Activated T-cell treated with anti-CD3 and anti-CD28 coated beads for 24 hours (primary cell): ENCODE data around the gene WDSUB1.

Experiments
- DNase-seq: peaks from one replicate; pipeline ENCODE4 v3.0.0-alpha.2; 2020; ENCODE audit warnings: low read depth

Gene WDSUB1

DNA sequence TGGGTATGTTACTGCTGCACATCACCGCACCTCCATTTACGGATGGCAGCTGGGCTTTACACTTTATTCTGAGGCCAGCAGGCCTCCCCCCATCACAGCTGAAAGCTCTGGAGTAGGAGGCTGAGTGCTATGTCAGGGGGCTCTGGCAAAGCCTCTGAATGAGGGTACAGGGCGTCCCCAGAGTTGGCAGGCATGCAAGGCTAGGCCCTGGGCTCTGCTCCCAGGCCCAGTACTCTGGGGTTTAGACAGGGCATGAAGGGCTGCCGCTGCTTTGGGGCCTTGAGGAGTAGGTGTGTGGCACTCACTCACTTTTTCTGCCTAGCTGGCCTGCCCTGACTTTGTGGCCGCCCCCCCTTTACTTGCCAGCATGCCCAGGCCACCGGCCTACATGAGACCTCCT is 90.8 kb downstream of the WDSUB1 start:
- no peak for DNase-seq

DNA sequence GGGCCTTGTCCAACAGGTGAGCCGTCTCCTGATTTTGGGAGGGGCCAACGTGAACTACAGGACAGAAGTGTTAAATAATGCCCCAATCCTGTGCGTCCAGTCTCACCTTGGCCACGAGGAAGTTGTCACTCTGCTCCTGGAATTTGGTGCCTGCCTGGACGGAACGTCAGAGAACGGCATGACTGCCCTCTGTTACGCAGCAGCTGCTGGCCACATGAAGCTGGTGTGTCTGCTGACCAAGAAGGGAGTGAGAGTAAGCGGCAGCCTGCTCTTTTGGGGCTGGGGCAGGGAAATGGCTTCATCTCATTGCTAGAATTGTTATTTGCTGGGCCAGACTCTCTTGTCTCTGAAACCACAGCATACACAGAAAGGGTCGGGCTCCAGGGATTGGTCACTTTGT is 92.3 kb downstream of the WDSUB1 start:
- no peak for DNase-seq

DNA sequence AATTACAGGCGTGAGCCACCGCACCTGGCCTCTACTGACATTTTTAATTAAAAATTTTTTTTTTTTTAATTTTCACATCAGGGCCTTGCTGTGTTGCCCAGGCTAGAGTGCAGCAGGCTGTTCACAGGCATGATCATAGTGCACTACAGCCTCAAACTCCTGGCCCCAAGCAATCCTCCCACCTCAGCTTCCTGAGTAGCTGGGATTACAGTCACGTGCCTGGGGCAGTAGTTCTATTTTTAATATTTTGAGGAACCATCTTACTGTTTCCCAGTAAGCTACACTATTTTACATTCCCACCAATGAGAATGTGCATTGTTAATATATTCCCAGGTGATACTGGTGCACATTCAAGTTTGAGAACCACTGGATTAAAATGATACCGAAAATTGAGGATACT is 92.7 kb downstream of the WDSUB1 start:
- no peak for DNase-seq

DNA sequence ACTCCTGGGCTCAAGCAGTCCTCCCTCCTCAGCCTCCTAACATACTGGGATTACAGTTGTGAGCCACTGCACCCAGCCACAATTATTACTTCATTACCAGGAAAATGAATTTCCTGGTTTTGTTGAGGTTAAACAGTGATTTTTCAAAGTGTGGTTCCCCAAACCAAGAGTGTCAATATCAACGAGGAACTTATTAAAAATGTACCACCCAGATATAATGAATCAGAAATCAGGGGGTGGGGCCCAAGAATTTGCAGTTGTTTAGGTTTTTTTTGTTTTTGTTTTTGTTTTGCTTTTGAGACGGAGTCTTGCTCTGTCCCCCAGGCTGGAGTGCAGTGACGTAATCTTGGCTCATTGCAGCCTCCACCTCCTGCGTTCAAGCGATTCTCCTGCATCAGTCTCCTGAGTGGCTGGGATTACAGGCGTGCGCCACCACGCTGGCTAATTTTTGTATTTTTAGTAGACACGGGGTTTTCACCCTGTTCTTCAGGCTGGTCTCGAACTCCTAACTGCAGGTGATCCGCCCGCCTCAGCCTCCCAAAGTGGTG is 94.1 kb downstream of the WDSUB1 start:
- no peak for DNase-seq

DNA sequence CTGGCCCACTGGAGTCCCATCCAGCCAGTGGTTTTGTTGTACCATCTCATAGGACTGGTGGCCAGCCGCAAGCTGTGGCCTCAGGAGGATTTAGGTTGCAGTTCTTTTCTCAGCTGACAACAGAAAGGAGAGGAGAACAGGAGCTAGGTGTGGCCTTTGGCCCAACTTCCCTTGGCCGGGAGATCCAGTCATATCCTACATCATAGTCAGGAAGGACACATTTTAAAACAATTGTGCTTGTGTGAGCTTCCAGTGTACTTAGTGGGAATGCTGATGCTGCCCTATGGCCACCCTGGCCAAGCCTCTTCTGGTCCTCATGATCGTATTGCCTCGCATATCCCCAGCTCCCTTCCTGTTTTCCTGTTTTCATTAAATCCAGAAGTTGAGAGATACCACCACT is 98.1 kb downstream of the WDSUB1 start:
- no peak for DNase-seq

DNA sequence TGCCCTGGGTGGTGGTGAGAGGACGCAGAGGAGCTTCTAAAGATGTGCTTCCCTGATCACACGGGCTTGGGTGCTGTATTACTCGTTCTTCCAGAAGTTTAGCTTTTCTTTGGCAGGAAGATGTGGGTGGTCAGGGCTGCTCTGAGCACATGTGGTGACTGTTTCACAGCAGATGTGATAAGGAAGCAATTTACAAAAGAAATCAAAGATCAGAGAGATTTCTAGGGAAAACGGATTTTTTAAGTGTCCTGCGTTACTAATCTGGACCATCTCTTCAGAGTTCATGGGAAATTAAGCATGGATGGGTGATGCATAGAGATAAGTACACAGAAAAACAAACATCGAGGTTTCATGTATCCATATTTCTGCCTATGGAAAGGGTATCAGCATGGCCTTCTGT is 99.4 kb downstream of the WDSUB1 start:
- no peak for DNase-seq

DNA sequence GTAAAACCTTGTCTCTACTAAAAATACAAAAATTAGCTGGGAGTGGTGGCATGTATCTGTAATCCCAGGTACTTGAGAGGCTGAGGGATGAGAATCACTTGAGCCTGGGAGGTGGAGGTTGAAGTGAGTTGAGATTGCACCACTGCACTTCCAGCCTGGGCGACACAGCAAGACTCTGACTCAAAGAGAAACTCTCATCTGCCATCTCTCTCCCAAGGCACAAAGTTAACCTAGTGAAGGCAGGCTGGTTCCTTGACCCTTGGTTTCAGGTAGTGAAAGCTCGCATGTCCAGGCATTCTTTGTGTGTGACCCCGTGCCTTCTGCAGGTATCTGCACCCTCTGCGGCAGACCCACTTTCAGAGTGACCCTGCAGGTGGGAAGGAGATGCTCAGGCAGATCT is 100.0 kb downstream of the WDSUB1 start:
- DNase-seq, result no peak
